ENCODE data around the gene TIGD1.
"Not testable (repeated sequence)": the region's sequence is repeated elsewhere in the genome, so short reads cannot be mapped to it uniquely, and the experiment has no call there.

TIGD1 gene

DNA sequence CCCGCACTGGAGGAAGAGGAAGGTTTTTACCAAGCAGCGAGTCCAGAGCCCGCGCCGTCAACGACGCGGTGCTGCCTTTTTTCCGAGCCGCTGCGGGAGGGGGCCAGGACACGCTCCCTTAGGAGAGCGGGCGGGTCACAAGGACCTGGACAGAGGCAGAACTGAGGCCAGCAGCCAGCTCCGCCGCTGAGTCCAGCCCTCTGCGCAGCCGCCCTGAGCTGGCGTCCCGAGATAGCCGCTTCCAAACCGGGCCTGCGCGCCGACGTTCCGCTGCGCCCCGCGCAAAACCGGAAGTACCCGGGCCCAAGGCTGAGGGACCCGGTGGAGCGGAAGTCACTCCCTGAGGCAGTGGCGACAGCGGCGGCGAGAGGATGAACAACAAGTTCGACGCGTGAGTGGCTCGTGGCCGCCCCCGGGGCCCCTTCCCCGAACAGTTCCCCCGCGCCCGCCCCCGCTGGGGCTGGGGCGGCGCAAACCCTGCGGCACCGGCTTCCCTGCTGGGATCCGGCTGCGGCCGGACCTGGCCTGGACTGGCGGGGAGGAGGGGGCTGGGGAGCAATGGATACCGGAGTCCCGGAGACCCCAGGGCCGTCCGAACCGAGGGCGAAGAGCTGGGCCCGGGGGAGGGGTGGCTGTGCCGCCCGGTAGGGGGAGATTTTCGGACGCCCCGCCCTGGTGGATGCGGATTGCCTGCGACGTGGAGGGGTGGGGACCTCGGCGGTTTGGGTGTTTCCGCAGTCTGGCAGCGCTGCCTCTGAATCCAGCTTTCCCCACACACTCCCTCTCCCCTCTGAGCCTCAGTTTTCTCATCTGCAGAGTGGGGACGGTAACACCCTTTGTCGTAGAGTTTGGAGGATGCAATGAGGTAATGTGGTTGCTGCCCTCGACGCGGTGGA, at the start of gene TIGD1, which contains the start of gene EIF4E2:
Gene TIGD1, minus strand, starts transcription at position 204 of the 896 bp plus-strand sequence. CDS start 675 bp downstream, outside the sequence.
Gene EIF4E2, plus strand, starts transcription at position 336 of the 896 bp plus-strand sequence. Its CDS starts 36 bp downstream, at position 372.
- DNase-seq = peak; percentile 94 to 95

DNA sequence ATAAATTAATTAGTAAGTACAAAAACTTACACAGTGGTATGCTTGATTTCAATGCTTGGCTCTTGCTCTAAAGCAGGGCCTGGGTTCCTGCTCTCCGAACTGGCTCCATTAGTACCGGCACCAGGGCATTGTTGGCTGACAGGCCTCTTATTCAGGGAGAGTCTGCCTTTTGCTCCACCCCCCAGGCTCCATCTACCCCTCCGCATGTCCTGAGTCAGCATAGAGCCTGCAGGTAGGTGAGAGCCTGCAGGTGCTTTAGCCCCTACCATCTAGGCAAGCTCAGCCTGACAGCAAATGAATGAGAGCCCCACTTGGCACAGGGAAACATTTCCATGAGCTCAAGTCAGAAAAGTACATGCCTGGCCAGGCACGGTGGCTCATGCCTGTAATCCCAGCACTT, 47.9 kb upstream of the TIGD1 start:
- no peak for DNase-seq

DNA sequence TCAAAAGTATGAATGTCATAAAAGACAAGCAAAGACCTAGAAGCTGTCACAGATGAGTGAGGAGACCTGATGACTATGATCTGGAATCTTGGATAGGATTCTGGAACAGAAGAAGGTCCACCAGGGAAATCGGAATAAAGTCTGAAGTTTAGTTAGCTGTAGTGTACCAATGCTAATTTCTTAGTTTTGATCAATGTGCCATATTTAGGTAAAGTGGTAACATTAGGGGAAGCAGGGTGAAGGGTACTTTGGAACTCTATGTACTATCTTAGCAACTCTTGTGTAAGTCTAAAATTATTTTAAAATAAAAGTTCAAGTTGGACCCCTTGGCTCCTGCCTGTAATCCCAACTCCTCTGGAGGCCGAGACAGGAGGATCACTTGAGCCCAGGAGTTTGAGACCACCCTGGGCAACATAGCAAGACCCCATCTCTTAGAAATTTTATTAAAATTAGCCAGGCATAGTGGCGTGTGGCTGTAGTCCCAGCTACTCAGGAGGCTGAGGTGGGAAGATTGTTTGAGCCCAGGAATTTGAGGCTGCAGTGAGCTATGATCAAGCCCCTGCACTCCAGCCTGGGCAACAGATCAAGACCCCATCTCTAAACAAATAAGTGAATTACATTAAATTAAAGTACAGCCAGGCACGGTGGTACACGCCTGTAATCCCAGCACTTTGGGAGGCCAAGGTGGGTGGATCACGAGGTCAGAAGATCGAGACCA, 47.2 kb upstream of the TIGD1 start:
- no peak for DNase-seq

DNA sequence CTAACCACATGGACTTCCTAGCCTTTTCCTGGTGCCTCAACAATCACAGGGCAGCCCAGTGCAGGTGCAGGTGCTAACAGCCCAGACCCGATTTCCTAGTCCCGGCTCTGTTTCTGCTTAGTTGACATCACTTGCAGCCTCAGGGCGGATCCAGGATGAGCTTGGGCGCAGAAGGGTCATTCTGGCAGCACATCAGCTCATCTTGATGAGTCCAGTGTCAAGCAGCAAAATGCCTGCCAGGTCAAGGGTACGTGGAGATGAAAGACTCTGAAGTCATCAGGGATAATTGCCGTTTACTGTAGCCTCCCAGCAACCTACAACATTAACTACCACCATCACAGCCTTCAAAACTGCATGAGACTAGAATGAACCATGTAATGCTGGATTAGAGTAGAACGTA, 43.6 kb upstream of the TIGD1 start:
- no peak for DNase-seq

DNA sequence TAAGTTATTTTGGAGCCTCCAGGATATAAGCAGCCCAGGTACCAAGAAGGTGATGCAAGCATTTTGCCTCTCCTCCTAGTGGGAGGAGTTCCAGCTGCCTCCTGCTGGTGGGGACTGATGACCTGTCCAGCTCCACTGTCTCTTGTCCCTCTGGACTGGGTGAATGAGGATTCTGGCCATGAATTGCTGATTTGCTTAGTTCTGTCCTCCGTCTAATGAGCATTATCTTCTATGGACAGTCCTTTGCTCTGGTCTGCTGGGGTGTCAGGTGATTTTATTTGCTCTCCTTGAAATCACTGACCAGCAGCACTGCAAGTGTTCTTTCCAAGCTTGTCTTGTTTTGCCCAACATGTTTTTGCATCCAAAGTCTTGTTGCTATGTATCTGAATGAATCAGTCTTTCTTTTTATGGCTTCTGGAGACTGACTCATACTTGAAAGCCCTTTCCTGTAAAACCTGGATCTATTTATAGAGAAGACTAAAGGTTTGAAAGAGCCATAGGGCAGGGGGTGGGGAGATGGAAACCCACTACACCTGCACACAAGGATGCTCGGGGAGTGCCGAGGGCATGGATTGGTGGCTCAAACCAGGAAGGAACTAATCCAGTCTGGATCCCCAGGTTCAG, 42.5 kb upstream of the TIGD1 start:
- no peak for DNase-seq

DNA sequence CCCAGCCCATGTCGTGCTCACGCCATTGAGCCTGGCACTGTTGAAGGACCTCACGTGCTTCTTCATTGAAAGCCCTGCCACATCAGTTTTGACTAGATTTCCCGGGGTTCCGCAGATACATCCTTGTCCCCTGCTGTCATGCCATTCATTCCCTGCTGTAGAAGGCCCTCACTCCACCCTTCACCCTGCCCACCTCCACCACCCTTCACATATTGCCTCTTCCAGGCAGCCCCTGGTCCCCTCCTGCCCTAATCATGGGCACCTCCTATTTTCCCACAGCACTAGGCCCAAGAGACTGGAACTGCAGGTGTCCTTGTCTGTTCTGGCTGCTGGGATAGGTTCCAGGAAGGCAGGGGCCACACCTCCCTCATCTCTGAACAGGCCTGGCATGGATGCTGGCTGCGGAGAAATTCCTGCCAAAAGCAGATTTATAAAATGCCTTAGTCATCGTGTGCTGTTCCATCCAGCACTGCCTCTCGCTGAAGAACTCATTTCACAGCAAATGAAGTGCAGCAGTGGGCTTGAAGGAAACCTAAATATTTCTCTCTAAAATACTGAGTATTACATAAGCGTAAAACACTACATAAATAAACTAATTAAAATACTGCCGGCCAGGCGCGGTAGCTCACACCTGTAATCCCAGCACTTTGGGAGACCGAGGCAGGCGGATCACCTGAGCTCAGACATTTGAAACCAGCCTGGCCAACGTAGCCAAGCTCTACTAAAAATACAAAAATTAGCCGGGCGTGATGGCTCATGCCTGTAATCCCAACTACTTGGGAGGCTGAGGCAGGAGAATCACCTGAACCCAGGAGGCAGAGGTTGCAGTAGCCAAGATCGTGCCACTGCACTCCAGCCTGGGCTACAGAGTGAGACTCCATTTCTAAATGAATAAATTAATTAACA, 38.6 kb upstream of the TIGD1 start:
- DNase-seq = no peak

DNA sequence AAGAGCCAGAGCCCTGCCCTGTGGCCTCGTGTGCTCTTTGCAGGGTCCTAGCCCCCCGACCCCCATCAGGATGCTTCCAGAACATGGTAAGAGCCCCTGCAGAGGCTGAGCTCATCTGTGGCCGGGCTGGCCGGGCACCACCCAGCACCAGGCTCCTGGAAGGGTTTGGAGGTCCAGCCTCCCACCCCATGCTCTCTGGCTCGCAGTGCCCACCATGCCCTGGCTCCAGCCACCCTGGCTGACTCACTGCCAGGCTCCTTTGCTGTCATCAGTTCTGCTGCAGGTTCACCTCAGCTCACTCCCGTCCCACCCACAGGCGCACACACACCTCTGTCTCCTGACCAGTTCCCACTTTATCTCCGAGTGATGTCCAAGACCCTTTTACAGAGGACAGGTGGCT, 37.7 kb upstream of the TIGD1 start:
- DNase-seq = no peak

DNA sequence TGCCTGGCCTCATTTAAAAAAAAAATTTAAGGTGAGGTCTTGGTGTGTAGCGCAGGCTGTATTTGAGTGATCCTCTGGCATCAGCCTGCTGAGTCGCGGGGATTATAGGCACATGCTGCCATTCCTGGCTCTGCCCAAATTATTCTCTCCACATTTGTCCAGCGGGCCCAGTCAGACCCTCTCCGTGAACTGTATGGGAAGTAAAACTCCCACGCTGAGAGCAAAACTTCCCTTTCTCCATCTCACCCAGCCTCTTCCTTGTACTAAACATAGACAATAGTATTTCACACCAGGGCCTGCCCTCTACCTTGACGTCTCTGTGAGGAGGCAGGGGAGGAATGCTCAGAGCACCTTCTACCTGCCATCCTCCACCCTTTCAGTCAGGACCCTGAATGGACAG, 37.2 kb upstream of the TIGD1 start:
- no peak for DNase-seq

DNA sequence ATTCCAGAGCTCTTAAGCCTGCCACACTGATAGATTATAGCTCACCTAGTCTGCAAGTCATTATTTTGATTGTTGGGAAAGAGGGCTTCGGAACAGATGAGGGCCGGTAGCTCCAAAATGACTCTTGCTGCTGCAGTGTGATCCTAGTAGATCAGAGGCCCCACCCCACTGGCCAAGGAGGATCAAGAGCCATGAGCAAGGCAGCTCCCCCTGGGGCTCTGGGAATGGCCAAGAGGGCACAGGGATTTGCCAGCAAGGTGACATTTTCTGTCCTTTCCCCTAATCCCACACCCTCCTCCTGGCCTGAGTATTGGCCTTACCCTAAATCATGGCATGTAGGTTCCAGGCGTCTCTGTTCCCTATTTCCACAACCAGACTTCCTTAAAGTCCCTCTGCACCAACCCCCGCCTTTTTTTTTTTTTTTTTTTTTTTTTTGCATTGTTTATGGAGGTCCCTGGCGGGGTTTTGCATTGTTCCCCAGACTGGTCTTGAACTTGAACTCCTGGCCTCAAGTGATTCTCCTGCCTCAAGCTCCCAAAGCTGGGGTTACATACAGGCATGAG, 36.7 kb upstream of the TIGD1 start:
- no peak for DNase-seq

DNA sequence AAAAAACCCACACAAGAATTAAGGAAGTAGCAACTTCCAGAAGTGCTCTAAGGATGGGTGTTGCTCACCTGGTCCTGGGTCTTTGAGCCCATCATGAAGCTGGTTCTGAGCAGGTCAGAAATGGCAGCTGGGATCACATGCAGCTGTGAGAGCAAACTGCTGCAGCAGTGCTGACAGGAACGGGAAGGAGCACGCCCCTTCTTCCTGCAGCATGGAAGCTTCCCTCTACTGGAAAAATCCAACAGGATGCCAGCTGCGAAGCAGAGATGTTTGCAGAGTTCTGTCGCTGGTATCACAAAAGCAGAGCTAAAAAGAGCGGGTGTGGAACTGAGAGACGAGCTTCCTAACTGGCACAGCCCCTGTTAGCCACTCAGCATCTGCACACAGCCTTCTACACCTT, 33.9 kb upstream of the TIGD1 start:
- no peak for DNase-seq

DNA sequence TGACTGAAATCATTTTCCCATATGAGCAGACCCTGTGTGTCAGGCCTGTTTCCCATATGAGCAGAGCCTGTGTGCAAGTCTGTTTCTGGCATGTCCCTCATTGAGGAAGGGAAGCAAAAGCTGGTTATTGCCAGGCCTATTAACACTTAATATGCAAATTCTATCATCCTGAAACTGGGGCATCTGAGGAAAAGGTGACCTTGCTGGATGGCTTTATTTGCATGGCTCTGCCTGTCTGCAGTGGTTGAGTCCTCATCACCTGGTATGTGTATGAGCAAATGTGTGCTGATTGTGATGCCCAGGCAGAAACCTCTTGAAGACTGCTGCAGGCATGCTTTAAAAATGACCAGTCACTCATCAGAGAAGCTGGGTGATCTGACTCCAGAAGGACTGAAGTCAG, 31.4 kb upstream of the TIGD1 start:
- no peak for DNase-seq

DNA sequence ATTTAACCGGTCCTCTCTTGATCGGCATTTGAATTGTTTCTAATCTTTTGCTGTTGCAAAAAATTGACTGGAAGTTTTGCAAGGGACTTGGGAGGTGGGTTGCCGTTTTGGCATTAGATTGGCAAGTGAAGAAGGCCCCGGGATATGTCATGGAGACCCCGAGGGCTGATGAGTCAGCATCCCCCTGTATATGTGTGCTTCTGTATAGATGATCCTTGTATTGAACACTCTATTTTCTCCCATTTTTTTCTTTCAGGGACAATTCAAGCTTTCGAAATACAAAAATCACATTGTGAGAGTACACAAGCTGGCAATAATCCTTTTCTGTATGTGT, 30.3 kb upstream of the TIGD1 start:
- no peak for DNase-seq

DNA sequence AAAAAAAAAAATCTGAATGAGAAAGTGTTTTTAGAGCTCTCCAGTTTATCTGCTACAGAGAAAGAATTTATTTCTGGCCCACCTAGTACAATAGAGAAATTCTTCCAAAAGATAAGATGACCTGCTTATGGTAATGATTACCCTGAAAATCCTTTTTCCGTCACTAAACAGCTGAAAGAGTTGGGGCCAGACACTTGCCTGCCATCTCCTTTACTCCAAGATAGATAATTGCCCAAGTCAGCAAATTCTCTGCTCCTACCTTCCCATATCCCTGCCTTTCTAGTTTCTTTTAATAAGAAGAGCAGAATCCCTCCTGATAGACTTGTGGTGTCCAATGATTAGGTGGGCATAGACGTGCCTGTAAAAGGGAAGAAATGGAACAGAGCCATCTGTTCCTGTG, 28.3 kb upstream of the TIGD1 start:
- DNase-seq = no peak

DNA sequence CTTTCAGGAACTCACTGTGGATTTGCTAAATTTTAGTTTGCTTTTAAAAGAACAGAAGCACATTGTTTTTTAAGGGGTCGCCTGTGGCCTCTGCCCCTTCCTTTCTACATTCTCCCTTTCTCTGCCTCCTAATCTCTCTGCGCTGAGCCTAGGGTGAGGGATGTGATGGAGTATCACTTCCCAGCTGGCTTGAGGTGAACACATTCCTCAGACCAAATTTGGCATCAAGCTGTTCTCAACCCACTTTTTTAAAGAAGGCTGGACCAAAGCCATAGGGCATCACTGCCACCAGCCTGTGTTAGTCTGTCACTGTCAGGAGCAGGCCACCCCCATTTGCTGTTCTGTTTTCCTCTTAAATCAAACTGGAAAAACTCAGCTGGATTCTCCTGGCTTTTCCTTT, 27.5 kb upstream of the TIGD1 start:
- no peak for DNase-seq

DNA sequence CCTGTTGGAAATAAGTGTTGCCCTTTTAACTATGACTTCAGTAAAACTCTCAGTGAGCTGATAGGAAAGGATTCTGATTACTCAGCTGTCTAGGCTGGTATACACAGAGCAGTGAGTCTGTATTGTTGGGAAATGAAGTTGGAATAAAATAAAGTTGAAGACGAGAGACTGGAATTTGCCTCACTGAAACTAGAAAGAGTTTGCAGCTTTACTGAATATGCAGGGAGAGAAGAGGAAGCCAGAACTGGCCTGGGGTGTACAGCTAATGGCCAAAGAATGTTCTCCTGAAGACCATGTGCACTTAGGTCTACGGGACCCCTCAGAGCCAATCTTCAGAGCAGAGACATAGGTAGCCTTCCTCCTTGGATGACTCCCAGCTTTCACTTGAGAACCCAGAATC, 26.6 kb upstream of the TIGD1 start:
- DNase-seq = no peak

DNA sequence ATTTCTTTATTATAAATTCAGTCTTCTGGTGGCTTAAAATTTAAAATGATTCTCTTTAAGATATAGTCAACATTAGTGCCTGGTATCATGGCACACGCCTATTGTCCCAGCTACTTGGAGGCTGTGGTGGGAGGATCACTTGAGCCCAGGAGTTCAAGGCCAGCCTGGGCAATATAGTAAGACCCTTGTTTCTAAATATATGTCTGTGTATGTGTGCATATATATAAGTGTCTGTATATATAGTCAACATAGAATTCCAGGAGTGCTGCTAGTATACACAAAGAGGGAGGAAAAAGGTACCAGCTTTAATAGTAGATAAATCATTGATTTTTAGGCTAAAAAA, 25.0 kb upstream of the TIGD1 start:
- no peak for DNase-seq

DNA sequence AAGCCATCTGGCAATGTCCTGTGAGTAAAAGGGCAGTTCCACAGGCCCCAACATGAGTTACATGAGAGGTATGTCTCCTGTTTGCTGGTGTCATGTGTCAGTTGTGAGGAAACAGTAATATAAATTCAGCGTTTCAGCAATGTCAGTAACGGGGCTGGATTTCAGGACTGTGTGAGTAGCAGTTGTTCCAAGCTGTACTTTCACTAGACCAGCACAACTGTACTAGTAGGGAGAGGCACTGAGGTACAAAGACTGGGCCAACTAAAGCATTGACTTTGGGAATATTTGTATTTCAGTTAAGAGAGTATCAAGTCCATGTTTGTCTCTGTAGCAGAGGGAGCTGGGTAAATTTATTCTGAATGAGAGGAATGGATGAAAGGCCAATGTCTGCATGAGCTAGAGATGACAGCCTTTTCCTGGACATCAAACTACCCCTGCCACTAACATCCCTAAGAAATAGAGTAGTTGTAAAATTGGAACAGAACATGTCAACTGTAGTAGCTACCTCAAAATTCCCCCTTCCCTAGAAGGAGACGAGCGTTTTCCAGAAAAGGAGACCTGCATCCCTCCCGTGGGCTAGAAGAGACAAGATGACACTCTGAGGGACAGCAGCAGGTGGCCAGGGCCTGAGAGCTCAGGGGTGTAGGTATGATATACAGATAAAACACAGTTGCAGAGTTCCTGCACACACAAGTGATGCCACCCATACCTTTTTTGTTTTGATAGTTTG, 24.5 kb upstream of the TIGD1 start:
- no peak for DNase-seq

DNA sequence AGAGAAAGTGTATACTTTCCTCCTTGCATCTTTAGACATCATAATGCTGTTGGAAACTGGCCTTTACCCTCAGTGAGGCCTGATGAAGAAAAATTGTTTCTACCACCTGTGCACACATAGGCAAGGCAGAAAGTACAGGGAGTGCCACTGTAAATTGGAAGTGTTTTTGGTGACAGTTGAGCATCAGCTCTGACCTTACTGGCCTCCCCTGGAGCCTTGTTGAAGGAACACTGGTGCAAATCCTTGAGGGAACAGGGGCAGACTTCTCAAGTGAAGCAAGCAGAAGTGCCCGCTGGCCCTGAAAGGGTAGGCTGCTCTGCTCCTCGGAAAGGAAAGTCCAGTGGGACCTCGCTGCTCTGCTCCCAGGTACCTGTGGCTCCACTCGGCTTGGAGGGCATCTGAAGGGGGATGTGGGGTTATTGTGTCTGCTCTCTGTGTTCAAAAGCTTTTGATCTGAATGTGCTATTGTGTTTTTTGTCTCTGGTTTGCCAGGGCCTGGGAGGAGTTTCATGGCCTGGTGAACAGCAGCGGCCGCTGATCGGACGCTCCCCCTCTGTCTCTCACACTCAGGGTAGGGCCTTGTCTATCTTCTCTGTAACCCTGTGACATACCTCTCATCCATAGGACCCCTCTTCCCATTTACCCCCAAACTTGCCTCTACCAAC, 23.5 kb upstream of the TIGD1 start:
- DNase-seq = no peak

DNA sequence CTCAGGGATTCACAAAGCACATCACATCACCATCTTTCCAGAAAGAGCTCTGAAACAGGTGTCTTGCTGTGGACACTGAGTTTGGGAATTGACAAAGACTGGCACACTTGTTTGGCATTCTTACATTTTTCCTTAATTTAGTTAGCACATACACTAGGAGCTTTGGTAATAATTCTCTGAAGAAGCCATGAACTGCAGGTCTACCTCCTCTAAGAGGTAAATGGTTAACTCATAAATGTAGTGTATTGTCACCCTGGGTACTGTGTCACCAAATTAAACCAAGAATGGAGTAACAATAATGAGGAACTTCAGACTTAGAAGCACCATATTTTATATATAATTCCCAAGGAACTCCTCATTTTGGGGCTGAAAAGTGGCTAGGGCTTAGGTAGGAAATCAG, 22.7 kb upstream of the TIGD1 start:
- DNase-seq = no peak

DNA sequence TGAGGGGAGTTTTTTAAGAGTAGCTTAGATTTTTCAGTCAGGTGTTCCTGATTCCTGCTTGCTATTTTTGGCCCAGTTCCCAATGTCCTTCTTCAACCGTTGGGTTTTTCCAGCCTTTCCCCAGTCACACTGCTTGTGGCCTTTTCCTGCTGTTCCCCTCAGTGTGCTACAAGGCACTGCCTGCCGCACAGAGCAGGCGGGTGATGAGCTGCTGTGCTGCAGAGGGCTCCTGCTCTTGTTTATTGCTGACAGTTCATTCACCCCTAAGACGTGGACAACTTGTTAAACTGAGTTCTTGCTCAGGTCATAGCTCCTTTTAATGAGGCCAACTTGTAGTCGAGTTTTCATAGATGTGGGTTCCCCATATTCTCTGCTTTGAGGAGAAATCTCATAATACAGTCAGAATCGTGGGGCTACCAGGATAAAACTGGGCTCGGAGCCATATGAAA, 20.7 kb upstream of the TIGD1 start:
- DNase-seq = no peak

DNA sequence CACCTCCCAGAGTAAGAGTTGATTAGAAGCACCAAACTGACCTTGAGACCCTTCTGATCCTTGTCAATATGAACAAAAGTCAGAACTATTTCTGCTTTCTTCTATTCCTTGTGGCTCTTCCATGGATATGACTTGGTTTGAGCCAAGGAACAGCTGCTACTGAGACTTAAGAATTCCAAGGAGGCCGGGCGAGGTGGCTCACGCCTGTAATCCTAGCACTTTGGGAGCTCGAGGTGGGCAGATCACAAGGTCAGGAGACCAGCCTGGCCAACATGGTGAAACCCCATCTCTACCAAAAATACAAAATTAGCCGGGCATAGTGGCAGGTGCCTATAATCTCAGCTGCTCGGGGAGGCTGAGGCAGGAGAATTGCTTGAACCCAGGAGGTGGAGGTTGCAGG, 20.1 kb upstream of the TIGD1 start:
- not testable (repeated sequence) for DNase-seq
